ENCODE measurements around the gene UGT1A7. TPM values are rescaled to one million over a fixed set of nuclear protein-coding genes. Genes with fewer than 3 reads are reported as not detected.
"Not testable (repeated sequence)": the region's sequence is repeated elsewhere in the genome, so short reads cannot be mapped to it uniquely, and the experiment has no call there.

The UGT1A7 gene
- total RNA-seq, 1 donor from 2014 or later: 0.30 TPM

- no peak for DNase-seq
These were observed 1.2 kb upstream of the UGT1A7 start for GRCh38 chr2:233680361-233681045.

- DNase-seq: no peak
These were observed 2.9 kb downstream of the UGT1A7 start for GRCh38 chr2:233684640-233685039.

- no peak for DNase-seq
These were observed 5.2 kb downstream of the UGT1A7 start for GRCh38 chr2:233686928-233687327.

GRCh38 chr2:233688341-233688740 lies 6.6 kb downstream of the UGT1A7 start:
- no peak for DNase-seq

- no peak for DNase-seq
These were observed 7.3 kb downstream of the UGT1A7 start for GRCh38 chr2:233689031-233689430.

GRCh38 chr2:233689501-233689900 lies 7.8 kb downstream of the UGT1A7 start:
- no peak for DNase-seq

- no peak for DNase-seq
These were observed 8.7 kb downstream of the UGT1A7 start for GRCh38 chr2:233690444-233690843.

GRCh38 chr2:233691443-233692433 lies 10.0 kb downstream of the UGT1A7 start:
- DNase-seq: no peak

GRCh38 chr2:233692648-233693047 lies 10.9 kb downstream of the UGT1A7 start, which contains the start of gene UGT1A6:
Gene UGT1A6 (plus strand): TSS chr2:233692890. CDS start chr2:233693005, 115 bp downstream.
- no peak for DNase-seq

- DNase-seq: no peak
These were observed 12.3 kb downstream of the UGT1A7 start for GRCh38 chr2:233693963-233694362.

- no peak for DNase-seq
These were observed 17.0 kb downstream of the UGT1A7 start for GRCh38 chr2:233698740-233699139.

GRCh38 chr2:233699424-233700027 lies 17.8 kb downstream of the UGT1A7 start:
- no peak for DNase-seq

GRCh38 chr2:233700028-233700635 lies 18.4 kb downstream of the UGT1A7 start:
- no peak for DNase-seq

GRCh38 chr2:233700842-233701241 lies 19.1 kb downstream of the UGT1A7 start:
- DNase-seq: not testable (repeated sequence)

- no peak for DNase-seq
These were observed 20.5 kb downstream of the UGT1A7 start for GRCh38 chr2:233702238-233702637.

GRCh38 chr2:233705911-233706506 lies 24.3 kb downstream of the UGT1A7 start:
- no peak for DNase-seq

- DNase-seq: no peak
These were observed 25.0 kb downstream of the UGT1A7 start for GRCh38 chr2:233706720-233707119.

GRCh38 chr2:233707940-233708644 lies 26.4 kb downstream of the UGT1A7 start:
- no peak for DNase-seq

GRCh38 chr2:233708942-233709341 lies 27.2 kb downstream of the UGT1A7 start:
- DNase-seq: no peak

- peak; percentile 11 for DNase-seq
These were observed 29.8 kb downstream of the UGT1A7 start for GRCh38 chr2:233711312-233712008.
